Naive thymus-derived CD4-positive, alpha-beta T cell (primary cell): Measurements from ENCODE around the gene RASAL3. TPM values are rescaled to one million over a fixed set of nuclear protein-coding genes. Genes with fewer than 3 reads are reported as not detected.

Source experiments
- ATAC-seq: fragments of 150-1000 bp; cut with Tn5 transposase; 2 replicates; pipeline ENCODE4 v1.10.0; 2021; ENCODE audit warnings: mild to moderate bottlenecking, moderate library complexity
- CTCF ChIA-PET: fragments of 350-600 bp; sonication (Branson Sonifier 250); formaldehyde crosslinking; loops from one replicate; lab custom pipeline; 2021; ENCODE audit warnings: antibody characterized with exemption; lab: Charles Lee
- POLR2A ChIA-PET: fragments of 350-600 bp; sonication (Branson Sonifier 250); formaldehyde crosslinking; loops from one replicate; lab custom pipeline; 2021; ENCODE audit warnings: antibody characterized with exemption, inconsistent platforms; lab: Charles Lee
- DNase-seq, 9 donors: peaks; one replicate each; pipeline versions ENCODE4 v3.0.0 to v3.0.0-alpha.2; 2020 to 2022; ENCODE audit warnings: mixed read lengths in 1 of 9
- H3K27ac ChIP-seq: one replicate; pipeline ENCODE4 v1.7.0; 2013; ENCODE audit warnings: mild to moderate bottlenecking, low read depth, low read length, moderate library complexity
- H3K27me3 ChIP-seq, 2 donors: one replicate each; pipeline ENCODE4 v1.7.0; 2013; ENCODE audit warnings: low read length in 2 of 2, mild to moderate bottlenecking in 2 of 2, moderate library complexity in 2 of 2; ENCODE audit not compliant: control insufficient read depth in 2 of 2, insufficient read depth in 2 of 2
- H3K36me3 ChIP-seq, 3 experiments: 1 replicate in 2 of 3; 2 replicates in 1 of 3; pipeline ENCODE4 v1.7.0; 2013; ENCODE audit warnings: low read length in 3 of 3, mild to moderate bottlenecking in 3 of 3, moderate library complexity in 1 of 3; ENCODE audit not compliant: insufficient read depth in 3 of 3, control insufficient read depth in 2 of 3
- H3K4me1 ChIP-seq, 2 donors: one replicate each; pipeline ENCODE4 v1.7.0; 2013; ENCODE audit warnings: low read length in 2 of 2, mild to moderate bottlenecking in 2 of 2, moderate library complexity in 1 of 2; ENCODE audit not compliant: control insufficient read depth in 2 of 2, insufficient read depth in 2 of 2
- H3K4me3 ChIP-seq: 2 replicates; pipeline ENCODE4 v1.7.0; 2013; ENCODE audit warnings: mild to moderate bottlenecking, low read length
- H3K9me3 ChIP-seq, 3 experiments: 1 replicate in 2 of 3; 2 replicates in 1 of 3; pipeline ENCODE4 v1.7.0; 2013; ENCODE audit warnings: low read length in 3 of 3; ENCODE audit not compliant: control insufficient read depth in 2 of 3
- H3K27ac Mint-ChIP-seq, 9 donors: one replicate each; pipeline ENCODE4 v1.8.0; 2020 to 2022; ENCODE audit warnings: mixed read lengths in 9 of 9, mild to moderate bottlenecking in 8 of 9, moderate library complexity in 5 of 9, inconsistent platforms in 2 of 9
- H3K27me3 Mint-ChIP-seq, 5 donors: one replicate each; pipeline ENCODE4 v1.8.0; 2021 to 2022; ENCODE audit warnings: mixed read lengths in 5 of 5, mild to moderate bottlenecking in 1 of 5
- H3K36me3 Mint-ChIP-seq, 5 donors: one replicate each; pipeline ENCODE4 v1.8.0; 2020 to 2022; ENCODE audit warnings: mixed read lengths in 5 of 5, mild to moderate bottlenecking in 3 of 5, inconsistent platforms in 1 of 5
- H3K4me1 Mint-ChIP-seq, 7 donors: one replicate each; pipeline ENCODE4 v1.8.0; 2020 to 2022; ENCODE audit warnings: mixed read lengths in 7 of 7, mild to moderate bottlenecking in 3 of 7, inconsistent platforms in 1 of 7
- H3K4me3 Mint-ChIP-seq, 10 donors: one replicate each; pipeline ENCODE4 v1.8.0; 2020 to 2022; ENCODE audit warnings: mild to moderate bottlenecking in 10 of 10, mixed read lengths in 10 of 10, moderate library complexity in 6 of 10, inconsistent platforms in 2 of 10
- H3K9me3 Mint-ChIP-seq, 11 donors: one replicate each; pipeline ENCODE4 v1.8.0; 2020 to 2022; ENCODE audit warnings: mixed read lengths in 11 of 11, mild to moderate bottlenecking in 4 of 11, inconsistent platforms in 1 of 11, moderate library complexity in 1 of 11
- intact Hi-C, 2 donors: fragments of 100-400 bp; cut with micrococcal nuclease; formaldehyde crosslinking; loops; one replicate each; pipeline ENCODE4 v1.15.1; 2023
- polyA plus RNA-seq, 2 donors: library from polyadenylated mRNA; unstranded; fragments of 300-500 nt; fragmentation: Illumina TruSeq; gene quantifications; one replicate each; pipeline ENCODE4 v1.2.3, GENCODE V29; 2021
- total RNA-seq, 6 experiments: library from RNA in 5 of 6; stranded (reverse) in 5 of 6; gene quantifications; 1 replicate in 5 of 6; 2 replicates in 1 of 6; pipeline ENCODE4 v1.2.3 and lab custom pipeline; 2021 to 2026

Gene RASAL3
- total and polyA plus RNA-seq, 7 experiments from 2014 or later: 38.5 to 214 (median 148) TPM

GRCh38 chr19:15432629-15433518, 31.5 kb downstream of the RASAL3 start:
- Histone ChIP-seq H3K36me3 (peaks cover 0 to 21% (median 0%) of the 10 kb centered on the region in 3 experiments), H3K27ac (peak overlapping the region; percentile 90), H3K4me3 (peak overlapping the region; percentile 96), H3K9me3 (no peaks in the 10 kb centered on the region), H3K27me3 (no peaks in the 10 kb centered on the region), H3K4me1 (peaks cover 15 to 26% of the 10 kb centered on the region in 2 donors)
- CTCF ChIA-PET: interaction anchor here (0.6 to 1.8 kb wide), 4 partner anchors 13 to 880 kb away, joined by 3 to 20 read pairs (median 4); partner anchors contain the start of gene AKAP8L
- Mint-ChIP-seq H3K9me3 (peaks cover 0 to 1% (median 0%) of the 10 kb centered on the region in 11 donors), H3K4me3 (peak overlapping the region; percentile 86 to 99 (median 97)), H3K27ac (peak overlapping the region; percentile 85 to 98 (median 94)), H3K4me1 (peaks cover 24 to 32% (median 29%) of the 10 kb centered on the region in 7 donors), H3K27me3 (peaks cover 0 to 2% (median 0%) of the 10 kb centered on the region in 5 donors), H3K36me3 (peaks cover 0 to 8% (median 0%) of the 10 kb centered on the region in 5 donors)
- ATAC-seq (peak; percentile 99), DNase-seq (peak; percentile 87 to 95 (median 92))
- intact Hi-C loops: loop anchor here (1.0 to 2.0 kb wide), 9 partner anchors 14 to 123 kb away; partner anchors contain the start of genes AKAP8 (in 2 of the 2) and WIZ (in 1 of the 2)
- POLR2A ChIA-PET: interaction anchor here (0.7 to 5.2 kb wide), 16 partner anchors 9 to 141 kb away, joined by 3 to 58 read pairs (median 4); partner anchors contain the start of genes AKAP8 and AKAP8L

GRCh38 chr19:15432018-15432494, 32.3 kb downstream of the RASAL3 start:
- peaks cover 24 to 32% (median 29%) of the 10 kb centered on the region in 7 donors for H3K4me1 Mint-ChIP-seq
- H3K4me3 Mint-ChIP-seq: peak overlapping the region; percentile 89 to 99 (median 94)
- POLR2A ChIA-PET: interaction anchor here (0.7 to 5.2 kb wide), 12 partner anchors 10 to 140 kb away, joined by 3 to 58 read pairs (median 6); partner anchors contain the start of genes AKAP8 and AKAP8L
- peaks cover 15 to 26% of the 10 kb centered on the region in 2 donors for H3K4me1 ChIP-seq
- H3K36me3 ChIP-seq: peaks cover 0 to 29% (median 0%) of the 10 kb centered on the region in 3 experiments
- peaks cover 0 to 2% (median 0%) of the 10 kb centered on the region in 5 donors for H3K27me3 Mint-ChIP-seq
- CTCF ChIA-PET: interaction anchor here (0.6 to 1.8 kb wide), 5 partner anchors 11 to 881 kb away, joined by 3 to 20 read pairs (median 3); partner anchors contain the start of gene AKAP8L
- H3K9me3 Mint-ChIP-seq: no peaks in the 10 kb centered on the region
- no peaks in the 10 kb centered on the region for H3K9me3 ChIP-seq
- H3K36me3 Mint-ChIP-seq: peaks cover 0 to 14% (median 7%) of the 10 kb centered on the region in 5 donors
- DNase-seq: peak in 1 of 9 donors; percentile 46
- peak overlapping the region; percentile 64 for H3K4me3 ChIP-seq
- intact Hi-C loops: loop anchor here (1.0 to 2.0 kb wide), 9 partner anchors 13 to 124 kb away; partner anchors contain the start of genes AKAP8 (in 2 of the 2) and WIZ (in 1 of the 2)
- no peaks in the 10 kb centered on the region for H3K27me3 ChIP-seq
- peak overlapping the region; percentile 86 to 97 (median 93) for H3K27ac Mint-ChIP-seq
- peak overlapping the region; percentile 81 for H3K27ac ChIP-seq
- ATAC-seq: peak; percentile 3

DNA sequence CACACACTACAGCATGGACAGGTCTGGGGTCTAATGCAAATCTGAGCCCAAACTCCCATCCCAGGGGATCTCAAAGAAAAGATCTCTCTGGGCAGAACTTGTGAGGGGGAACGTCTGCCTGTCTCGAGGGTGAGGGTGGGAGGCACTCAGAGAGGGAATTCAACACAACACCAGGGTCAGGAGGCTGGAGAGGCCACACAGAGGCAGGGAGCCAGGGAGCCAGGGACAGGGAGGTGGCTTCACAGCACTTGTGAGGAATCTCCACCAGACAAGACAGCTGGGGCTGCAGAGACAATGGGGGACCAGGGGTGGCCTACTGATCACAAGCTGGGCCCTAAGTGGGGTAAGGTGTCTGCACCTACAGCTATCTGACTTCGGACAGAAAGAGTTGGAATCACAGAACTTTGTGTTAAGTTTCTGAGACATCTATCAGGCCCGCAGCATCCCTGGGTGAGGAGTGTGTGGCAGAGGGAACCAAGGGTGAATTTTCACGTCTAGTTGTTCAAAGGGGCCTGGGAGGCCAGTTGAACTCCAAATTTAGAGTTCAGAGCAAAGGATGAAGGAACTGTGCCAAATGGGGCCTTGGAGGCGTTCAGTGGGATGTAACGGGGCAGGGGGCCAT, 32.8 kb downstream of the RASAL3 start:
- peaks cover 15 to 26% of the 10 kb centered on the region in 2 donors for H3K4me1 ChIP-seq
- peak overlapping the region; percentile 64 for H3K4me3 ChIP-seq
- Mint-ChIP-seq H3K4me3 (peak overlapping the region; percentile 89 to 99 (median 94)), H3K9me3 (no peaks in the 10 kb centered on the region), H3K27ac (peak overlapping the region; percentile 86 to 97 (median 93)), H3K4me1 (peaks cover 25 to 33% (median 29%) of the 10 kb centered on the region in 7 donors), H3K36me3 (peaks cover 0 to 16% (median 10%) of the 10 kb centered on the region in 5 donors), H3K27me3 (peaks cover 0 to 2% (median 0%) of the 10 kb centered on the region in 5 donors)
- POLR2A ChIA-PET: interaction anchor here (0.9 to 5.2 kb wide), 3 partner anchors 13 to 120 kb away, joined by 3 to 58 read pairs (median 7); partner anchors contain the start of gene AKAP8L
- no peaks in the 10 kb centered on the region for H3K27me3 ChIP-seq
- intact Hi-C loops: loop anchor here (1.0 to 2.0 kb wide), 9 partner anchors 12 to 125 kb away; partner anchors contain the start of genes AKAP8 (in 2 of the 2) and WIZ (in 1 of the 2)
- peak overlapping the region; percentile 81 for H3K27ac ChIP-seq
- no peak for ATAC-seq
- H3K9me3 ChIP-seq: no peaks in the 10 kb centered on the region
- no peak for DNase-seq
- peaks cover 0 to 34% (median 0%) of the 10 kb centered on the region in 3 experiments for H3K36me3 ChIP-seq
- CTCF ChIA-PET: interaction anchor here (0.9 to 1.6 kb wide), 3 partner anchors 11 to 124 kb away, joined by 3 to 8 read pairs (median 3); partner anchors contain the start of gene AKAP8L

DNA sequence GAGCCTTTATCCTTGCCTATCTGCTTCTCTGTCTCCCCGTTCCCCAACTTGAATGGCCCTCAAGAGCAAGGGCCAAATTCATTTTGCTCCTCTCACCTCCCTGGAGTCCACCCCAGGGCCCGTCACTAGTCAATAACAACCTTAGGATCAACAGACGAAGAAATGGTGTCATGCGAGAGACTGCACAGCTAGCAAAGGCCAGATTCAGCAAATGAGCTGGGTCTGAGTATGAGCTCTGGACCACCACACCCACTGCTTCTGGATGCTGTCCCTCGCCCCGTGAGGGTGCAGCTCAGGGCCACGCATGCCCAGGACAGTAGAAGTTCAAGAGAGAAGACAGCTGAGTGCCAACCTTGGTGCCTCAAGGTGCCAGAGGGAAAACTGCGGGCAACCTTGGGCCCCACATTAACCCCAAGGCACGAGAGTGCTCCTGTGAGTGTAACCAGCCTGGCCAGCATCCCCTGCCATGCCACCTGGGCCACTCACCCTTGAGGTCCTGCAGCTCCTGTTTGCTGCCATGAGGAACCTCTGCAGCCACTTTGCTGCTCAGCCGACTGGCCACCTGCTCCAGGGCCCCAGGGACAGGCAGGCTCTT, 33.7 kb downstream of the RASAL3 start:
- intact Hi-C loops: no loop called here
- peaks cover 0 to 42% (median 0%) of the 10 kb centered on the region in 3 experiments for H3K36me3 ChIP-seq
- H3K4me1 ChIP-seq: peaks cover 15 to 26% of the 10 kb centered on the region in 2 donors
- H3K4me1 Mint-ChIP-seq: peaks cover 27 to 37% (median 32%) of the 10 kb centered on the region in 7 donors
- ATAC-seq: no peak
- peaks cover 0 to 2% (median 0%) of the 10 kb centered on the region in 5 donors for H3K27me3 Mint-ChIP-seq
- ChIA-PET POLR2A (interaction anchor here (1.8 to 5.2 kb wide), 2 partner anchors 12 to 121 kb away, joined by 7 to 58 read pairs; partner anchors contain the start of gene AKAP8L), CTCF (interaction anchor here (0.6 to 1.6 kb wide), 4 partner anchors 11 to 125 kb away, joined by 3 to 8 read pairs (median 4); partner anchors contain the start of genes AKAP8 and AKAP8L)
- peaks cover 0 to 24% (median 18%) of the 10 kb centered on the region in 5 donors for H3K36me3 Mint-ChIP-seq
- H3K9me3 ChIP-seq: no peaks in the 10 kb centered on the region
- H3K4me3 ChIP-seq: no peak overlapping the region
- H3K27me3 ChIP-seq: no peaks in the 10 kb centered on the region
- H3K9me3 Mint-ChIP-seq: no peaks in the 10 kb centered on the region
- DNase-seq: no peak
- H3K27ac Mint-ChIP-seq: peak overlapping the region in 7 of 9 donors; percentile 13 to 97 (median 56)
- no peak overlapping the region for H3K27ac ChIP-seq
- peak overlapping the region; percentile 89 to 99 (median 94) for H3K4me3 Mint-ChIP-seq

GRCh38 chr19:15429825-15430467, 34.4 kb downstream of the RASAL3 start:
- ChIA-PET POLR2A (interaction anchor here (0.6 to 5.2 kb wide), 3 partner anchors 11 to 121 kb away, joined by 3 to 58 read pairs (median 7); partner anchors contain the start of gene AKAP8L), CTCF (interaction anchor here (1.0 to 1.1 kb wide), 2 partner anchors 11 to 51 kb away, joined by 3 to 4 read pairs; partner anchors contain the start of genes AKAP8 and AKAP8L)
- peaks cover 0 to 49% (median 0%) of the 10 kb centered on the region in 3 experiments for H3K36me3 ChIP-seq
- intact Hi-C loops: no loop called here
- no peaks in the 10 kb centered on the region for H3K9me3 ChIP-seq
- no peaks in the 10 kb centered on the region for H3K27me3 ChIP-seq
- peaks cover 0 to 26% (median 18%) of the 10 kb centered on the region in 5 donors for H3K36me3 Mint-ChIP-seq
- ATAC-seq (no peak), DNase-seq (no peak)
- no peak overlapping the region for H3K4me3 ChIP-seq
- no peaks in the 10 kb centered on the region for H3K9me3 Mint-ChIP-seq
- H3K4me1 ChIP-seq: peaks cover 15 to 26% of the 10 kb centered on the region in 2 donors
- H3K27ac Mint-ChIP-seq: peak overlapping the region in 3 of 9 donors; percentile 13 to 28 (median 25)
- no peak overlapping the region for H3K27ac ChIP-seq
- H3K27me3 Mint-ChIP-seq: peaks cover 0 to 2% (median 0%) of the 10 kb centered on the region in 5 donors
- peaks cover 27 to 37% (median 32%) of the 10 kb centered on the region in 7 donors for H3K4me1 Mint-ChIP-seq
- H3K4me3 Mint-ChIP-seq: peak overlapping the region in 9 of 10 donors; percentile 46 to 97 (median 80)
